Prostate gland (tissue), 2 donors: ENCODE data around the gene SPIRE2.
"Not testable (repeated sequence)": the region's sequence is repeated elsewhere in the genome, so short reads cannot be mapped to it uniquely, and the experiment has no call there.

Source experiments
- CTCF ChIP-seq, 4 experiments: fragments of 200-600 bp in 2 of 4; fragments of 450-650 bp in 2 of 4; sonication (generic) in 2 of 4; IDR thresholded peaks; 1 replicate in 3 of 4; 2 replicates in 1 of 4; pipeline ENCODE4 v1.5.1; 2016 to 2019; ENCODE audit warnings: antibody characterized with exemption in 4 of 4, mild to moderate bottlenecking in 2 of 4, moderate library complexity in 2 of 4
- POLR2A ChIP-seq: fragments of 450-650 bp; IDR thresholded peaks from one replicate; pipeline ENCODE4 v1.6.1; 2016; ENCODE audit warnings: antibody characterized with exemption, mild to moderate bottlenecking
- POLR2AphosphoS5 ChIP-seq: sonication (generic); formaldehyde crosslinking; IDR thresholded peaks from one replicate; pipeline ENCODE4 v1.6.1; 2017; ENCODE audit warnings: antibody characterized with exemption

- TF ChIP-seq CTCF (IDR thresholded peaks at IDR 0.05); POLR2AphosphoS5; POLR2A: not testable (repeated sequence)
Measured at GRCh38 chr16:89819448-89819847, 8.8 kb upstream of the SPIRE2 start.
